HFF-Myc (cell line): ENCODE measurements around the gene CDCP1.

Experiments
- DNase-seq: peaks from one replicate; pipeline ENCODE4 v3.0.0-alpha.2; 2011; ENCODE audit warnings: low read depth; ENCODE audit errors: extremely low read depth
- H3K4me3 ChIP-seq: replicated peaks from 2 replicates; pipeline ENCODE4 v1.5.1; 2011; ENCODE audit warnings: low read depth, mild to moderate bottlenecking, control low read depth, low read length
- TF ChIP-seq, protein P1 (sequence below): IDR thresholded peaks from 2 replicates; pipeline ENCODE4 v1.5.1; 2012; ENCODE audit warnings: mild to moderate bottlenecking, low read depth, low read length, control low read depth; ENCODE audit errors: missing control alignments

Gene CDCP1

DNA sequence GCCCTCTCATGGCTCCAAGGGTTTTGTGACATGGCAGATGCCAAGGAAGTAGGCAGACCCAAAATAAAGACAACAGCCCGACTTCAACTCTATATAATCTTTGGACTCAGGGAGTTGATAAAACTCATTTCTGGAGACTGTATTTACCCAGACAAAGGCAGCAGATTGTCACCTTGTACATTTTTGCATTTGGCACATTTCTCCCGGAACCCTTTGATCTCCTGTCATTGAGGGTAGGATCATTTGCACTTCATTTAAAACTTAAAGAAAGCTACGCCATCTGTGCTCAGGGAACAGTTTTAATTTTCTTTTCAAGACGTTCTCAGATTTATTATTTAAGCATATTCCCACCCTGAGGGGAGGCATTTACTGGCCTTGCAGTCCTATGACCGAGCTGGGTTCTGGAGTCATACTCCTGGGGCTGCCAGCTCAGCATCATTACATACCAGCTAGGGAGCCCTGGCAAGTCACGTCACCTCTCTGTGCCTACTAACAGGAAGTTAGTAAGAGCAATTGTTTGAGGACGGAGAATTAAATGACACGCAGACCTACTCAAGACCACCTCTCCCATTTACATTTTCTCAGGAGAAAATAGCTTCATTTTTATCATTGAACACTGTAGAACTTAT is 5.9 kb downstream of the CDCP1 start:
- TF ChIP-seq, protein P1, sequence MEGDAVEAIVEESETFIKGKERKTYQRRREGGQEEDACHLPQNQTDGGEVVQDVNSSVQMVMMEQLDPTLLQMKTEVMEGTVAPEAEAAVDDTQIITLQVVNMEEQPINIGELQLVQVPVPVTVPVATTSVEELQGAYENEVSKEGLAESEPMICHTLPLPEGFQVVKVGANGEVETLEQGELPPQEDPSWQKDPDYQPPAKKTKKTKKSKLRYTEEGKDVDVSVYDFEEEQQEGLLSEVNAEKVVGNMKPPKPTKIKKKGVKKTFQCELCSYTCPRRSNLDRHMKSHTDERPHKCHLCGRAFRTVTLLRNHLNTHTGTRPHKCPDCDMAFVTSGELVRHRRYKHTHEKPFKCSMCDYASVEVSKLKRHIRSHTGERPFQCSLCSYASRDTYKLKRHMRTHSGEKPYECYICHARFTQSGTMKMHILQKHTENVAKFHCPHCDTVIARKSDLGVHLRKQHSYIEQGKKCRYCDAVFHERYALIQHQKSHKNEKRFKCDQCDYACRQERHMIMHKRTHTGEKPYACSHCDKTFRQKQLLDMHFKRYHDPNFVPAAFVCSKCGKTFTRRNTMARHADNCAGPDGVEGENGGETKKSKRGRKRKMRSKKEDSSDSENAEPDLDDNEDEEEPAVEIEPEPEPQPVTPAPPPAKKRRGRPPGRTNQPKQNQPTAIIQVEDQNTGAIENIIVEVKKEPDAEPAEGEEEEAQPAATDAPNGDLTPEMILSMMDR: no peak
- no peak overlapping the region for H3K4me3 ChIP-seq
- no peak for DNase-seq

DNA sequence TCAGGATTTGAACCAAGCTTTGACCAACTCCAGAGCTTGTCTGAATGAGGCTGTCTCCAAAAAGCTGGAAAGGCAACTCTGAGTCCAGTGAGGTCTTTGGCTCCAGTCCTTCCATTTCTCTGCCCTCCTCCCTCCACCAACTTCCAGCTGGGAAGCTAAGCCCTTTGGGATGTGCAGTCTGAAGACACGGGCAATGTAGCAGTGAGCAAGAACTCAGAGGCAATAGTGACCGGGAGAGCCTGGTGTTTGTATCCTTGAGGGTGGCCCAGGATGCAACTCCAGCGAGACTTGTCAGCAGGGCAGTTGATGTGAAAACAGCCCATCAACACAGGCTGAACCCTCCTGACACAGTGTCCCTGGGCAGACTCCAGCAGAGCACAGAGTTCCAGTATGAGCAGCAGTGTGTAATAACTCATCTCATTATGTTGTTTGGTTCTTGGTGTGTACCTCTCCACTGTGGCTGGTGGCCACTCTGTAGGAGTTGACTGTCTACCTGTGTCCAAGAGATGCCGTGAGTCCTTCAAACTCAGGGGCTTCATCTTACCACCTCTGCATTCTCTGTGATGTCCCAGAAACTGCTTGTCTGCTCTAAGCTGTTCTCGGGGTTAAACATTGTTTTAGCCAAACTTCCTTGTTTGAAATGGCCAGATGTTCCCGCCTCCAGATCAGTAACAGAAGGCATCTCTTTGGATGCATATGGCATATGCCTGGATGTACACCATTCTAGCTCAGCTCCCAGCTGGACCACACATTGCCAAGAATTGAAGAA is 6.6 kb downstream of the CDCP1 start:
- TF ChIP-seq, protein P1: no peak
- H3K4me3 ChIP-seq: no peak overlapping the region
- DNase-seq: no peak

DNA sequence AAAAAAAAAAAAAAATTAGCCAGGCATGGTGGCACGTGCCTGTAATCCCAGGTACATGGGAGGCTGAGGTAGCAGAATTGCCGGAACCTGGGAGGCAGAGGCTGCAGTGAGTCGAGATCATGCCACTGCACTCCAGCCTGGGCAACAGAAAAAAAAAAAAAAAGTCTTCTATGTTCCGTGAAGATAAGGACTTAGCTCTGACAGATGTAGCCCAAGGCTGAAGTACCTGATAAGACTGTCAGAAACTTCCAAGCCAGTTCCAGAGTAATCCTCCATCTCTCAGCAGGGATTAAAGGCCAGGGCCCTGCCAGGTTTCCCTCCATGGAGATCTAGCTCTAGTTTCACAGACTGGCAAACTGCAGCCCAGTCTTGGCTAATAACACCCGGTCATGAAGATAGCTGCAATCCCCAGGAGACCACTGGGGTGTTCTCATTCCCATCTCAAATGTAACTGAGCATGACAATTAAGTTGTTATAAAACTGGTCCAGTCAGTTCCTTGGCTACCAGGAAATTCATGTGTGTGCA is 8.5 kb downstream of the CDCP1 start:
- TF ChIP-seq, protein P1: no peak
- H3K4me3 ChIP-seq: no peak overlapping the region
- no peak for DNase-seq

DNA sequence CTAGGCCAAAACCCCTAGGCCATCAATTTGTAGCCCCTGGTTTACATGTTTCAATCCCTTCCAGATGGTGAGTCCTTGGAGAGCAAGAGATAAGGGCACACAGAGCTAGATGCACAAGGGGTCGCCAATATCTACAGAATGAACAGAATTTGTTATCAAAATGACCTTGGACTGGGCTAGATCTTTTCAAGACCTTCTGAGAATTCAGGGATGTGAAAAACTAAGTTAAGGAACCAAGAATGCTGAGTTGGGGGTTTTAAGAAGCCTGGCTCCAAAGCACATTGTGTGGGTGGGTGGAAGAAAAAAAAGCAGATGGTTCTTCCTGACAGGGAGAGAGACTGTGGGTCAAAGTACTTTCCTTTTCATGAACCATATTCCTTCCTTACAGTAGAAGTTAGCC is 10.2 kb downstream of the CDCP1 start:
- TF ChIP-seq, protein P1: no peak
- DNase-seq: no peak
- H3K4me3 ChIP-seq: no peak overlapping the region

DNA sequence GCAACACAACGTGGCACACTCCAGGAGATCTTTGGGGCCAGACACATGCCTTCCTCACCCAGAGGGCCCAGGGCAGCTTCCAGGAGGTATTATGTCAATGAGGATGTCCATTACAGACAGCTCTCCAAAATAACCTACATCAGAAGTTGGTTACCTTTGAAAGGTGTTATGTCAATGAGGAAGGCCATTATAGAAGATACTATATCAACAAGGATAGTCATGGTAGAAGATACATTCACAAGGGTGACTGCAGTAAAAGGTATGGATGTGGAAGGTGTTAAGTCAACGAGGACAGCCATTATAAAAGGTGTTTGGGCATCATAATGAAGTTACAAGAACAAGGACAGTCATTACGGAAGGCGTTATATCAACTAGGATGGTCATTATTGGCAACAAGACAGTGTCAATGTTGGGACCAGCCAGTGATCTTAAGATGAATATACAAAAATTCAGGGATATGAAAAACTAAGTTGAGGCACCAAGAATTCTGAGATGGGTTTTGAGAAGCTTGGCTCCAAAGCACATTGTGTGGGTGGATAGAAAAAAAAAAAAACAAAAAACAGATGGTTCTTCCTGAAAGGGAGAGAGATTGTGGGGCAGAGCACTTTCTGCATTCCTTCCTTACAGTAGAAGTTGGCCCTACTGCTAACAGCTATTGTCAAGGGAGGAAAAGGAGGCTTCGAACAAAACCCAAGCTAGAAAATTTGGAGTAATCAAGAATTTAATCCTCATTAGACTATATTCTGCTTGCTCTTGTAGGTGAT is 11.2 kb downstream of the CDCP1 start:
- TF ChIP-seq, protein P1: no peak

DNA sequence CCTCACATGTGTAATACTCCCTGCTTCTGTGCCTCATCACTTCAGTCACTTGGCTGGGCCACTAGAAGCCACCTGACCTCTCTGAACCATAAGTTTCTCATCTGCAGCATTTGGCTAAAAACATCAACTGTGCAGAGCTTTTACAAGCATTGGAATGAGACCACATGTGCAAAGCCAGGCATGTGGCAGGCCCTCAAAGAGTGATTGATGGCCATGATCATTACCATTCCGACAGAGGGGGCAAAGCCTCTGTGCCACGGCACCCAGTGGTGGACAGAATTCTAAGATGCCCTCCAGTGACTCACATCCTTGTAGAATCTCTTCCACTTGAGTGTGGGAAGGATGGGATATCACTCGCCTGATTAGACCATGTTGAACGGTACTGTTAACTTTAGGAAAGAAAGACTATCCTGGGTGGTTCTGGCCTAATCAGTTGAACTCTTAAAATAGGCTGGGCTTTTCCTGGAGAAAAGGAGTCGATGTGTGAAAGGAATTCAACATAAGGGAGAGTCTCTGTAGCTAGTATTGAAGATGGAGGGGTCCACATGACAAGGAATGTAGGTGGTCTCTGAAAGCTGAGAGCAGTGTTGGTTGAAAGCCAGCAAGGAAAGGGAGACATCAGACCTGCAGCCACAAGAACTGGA is 13.5 kb downstream of the CDCP1 start:
- no peak overlapping the region for H3K4me3 ChIP-seq

More for the DNA sequence above, 11.2 kb downstream of the CDCP1 start:
- no peak for DNase-seq
- no peak overlapping the region for H3K4me3 ChIP-seq

More for the DNA sequence above, 13.5 kb downstream of the CDCP1 start:
- TF ChIP-seq, protein P1: no peak
- no peak for DNase-seq
